IMR-90 (cell line): ENCODE data around the gene FRMD1. TPM values are rescaled to one million over a fixed set of nuclear protein-coding genes. Genes with fewer than 3 reads are reported as not detected.
A peak's percentile ranks its signal among the peaks of the same experiment; 100 is the strongest.

Experiments
- ATAC-seq: fragments of 200-7000 bp; cut with Tn5 transposase; 2 replicates; pipeline ENCODE4 v1.9.1; 2020; ENCODE audit warnings: low read depth, mild to moderate bottlenecking, moderate library complexity
- BruUV-seq: library from RNA; stranded (reverse); fragments of 400-500 nt; replicated peaks from 2 replicates; lab custom pipeline; 2021; lab: Mats Ljungman, UMichigan
- CTCF ChIA-PET: fragments of 300-600 bp; formaldehyde crosslinking; extraction: SDS; loops from one replicate; lab custom pipeline; 2021; ENCODE audit warnings: antibody characterized with exemption; lab: Yijun Ruan, JAX
- POLR2A ChIA-PET: fragments of 300-600 bp; sonication (Branson Sonifier 250); formaldehyde crosslinking; loops from one replicate; lab custom pipeline; 2022; ENCODE audit warnings: antibody characterized with exemption; ENCODE audit not compliant: unreplicated experiment; lab: Charles Lee
- DNase-seq: peaks from one replicate; pipeline ENCODE4 v3.0.0; 2013
- H2AFZ ChIP-seq: replicated peaks from 2 replicates; pipeline ENCODE3; 2013; ENCODE audit warnings: low read length, mild to moderate bottlenecking; ENCODE audit not compliant: poor library complexity
- H2AK5ac ChIP-seq: 2 replicates; pipeline ENCODE4 v1.6.1; 2013; ENCODE audit warnings: low read depth, low read length, inconsistent platforms
- H2AK9ac ChIP-seq: replicated peaks from 2 replicates; pipeline ENCODE3; 2013; ENCODE audit warnings: mild to moderate bottlenecking, low read depth, low read length, moderate library complexity; ENCODE audit not compliant: poor library complexity
- H2BK120ac ChIP-seq: 2 replicates; pipeline ENCODE4 v1.6.1; 2013; ENCODE audit warnings: low read depth, low read length, inconsistent platforms
- H2BK15ac ChIP-seq: 3 replicates; pipeline ENCODE4 v1.6.1; 2013; ENCODE audit warnings: low read depth, low read length, inconsistent platforms
- H2BK20ac ChIP-seq: 2 replicates; pipeline ENCODE4 v1.6.1; 2013; ENCODE audit warnings: low read depth, mild to moderate bottlenecking, inconsistent platforms, low read length, moderate library complexity
- H2BK5ac ChIP-seq: 2 replicates; pipeline ENCODE4 v1.6.1; 2013; ENCODE audit warnings: mild to moderate bottlenecking, low read depth, low read length, inconsistent platforms; ENCODE audit not compliant: poor library complexity, severe bottlenecking
- H3K14ac ChIP-seq: replicated peaks from 2 replicates; pipeline ENCODE4 v1.6.1; 2013; ENCODE audit warnings: low read depth, low read length, inconsistent platforms
- H3K18ac ChIP-seq: 2 replicates; pipeline ENCODE4 v1.6.1; 2013; ENCODE audit warnings: low read depth, low read length, control low read depth
- H3K23ac ChIP-seq: 2 replicates; pipeline ENCODE4 v1.6.1; 2013; ENCODE audit warnings: low read depth, low read length, inconsistent platforms
- H3K27ac ChIP-seq: 2 replicates; pipeline ENCODE4 v1.5.1; 2013; ENCODE audit warnings: mild to moderate bottlenecking, control low read depth, low read length; ENCODE audit not compliant: insufficient read depth
- H3K27me3 ChIP-seq: 2 replicates; pipeline ENCODE4 v1.6.1; 2013; ENCODE audit warnings: low read length; ENCODE audit not compliant: control insufficient read depth, insufficient read depth
- H3K36me3 ChIP-seq: 2 replicates; pipeline ENCODE4 v1.6.1; 2013; ENCODE audit warnings: low read length, mixed read lengths; ENCODE audit not compliant: control insufficient read depth, insufficient read depth
- H3K4ac ChIP-seq: 2 replicates; pipeline ENCODE4 v1.6.1; 2013; ENCODE audit warnings: low read depth, low read length, inconsistent platforms
- H3K4me1 ChIP-seq: 2 replicates; pipeline ENCODE4 v1.6.1; 2013; ENCODE audit warnings: low read length, mixed read lengths; ENCODE audit not compliant: control insufficient read depth, insufficient read depth
- H3K4me2 ChIP-seq: 2 replicates; pipeline ENCODE4 v1.6.1; 2013; ENCODE audit warnings: low read depth, mild to moderate bottlenecking, control low read depth, low read length, moderate library complexity
- H3K4me3 ChIP-seq: 2 replicates; pipeline ENCODE4 v1.5.1; 2013; ENCODE audit warnings: low read depth, mild to moderate bottlenecking, control low read depth, low read length, moderate library complexity; ENCODE audit not compliant: insufficient read depth
- H3K56ac ChIP-seq: 2 replicates; pipeline ENCODE4 v1.6.1; 2013; ENCODE audit warnings: low read length, inconsistent platforms; ENCODE audit not compliant: insufficient read depth; ENCODE audit errors: extremely low read depth
- H3K79me1 ChIP-seq, 2 experiments: 2 replicates each; pipeline ENCODE4 v1.6.1; 2013; ENCODE audit warnings: low read length in 2 of 2, inconsistent platforms in 1 of 2, low read depth in 1 of 2
- H3K9ac ChIP-seq: 2 replicates; pipeline ENCODE4 v1.6.1; 2013; ENCODE audit warnings: low read depth, low read length, control low read depth
- H3K9me1 ChIP-seq: 2 replicates; pipeline ENCODE4 v1.6.1; 2013; ENCODE audit warnings: low read length, inconsistent platforms; ENCODE audit not compliant: insufficient read depth
- H3K9me3 ChIP-seq: 2 replicates; pipeline ENCODE4 v1.6.1; 2013; ENCODE audit warnings: low read length; ENCODE audit not compliant: control insufficient read depth, insufficient read depth
- H4K20me1 ChIP-seq: 2 replicates; pipeline ENCODE4 v1.6.1; 2013; ENCODE audit warnings: low read length, inconsistent platforms; ENCODE audit not compliant: insufficient read depth
- H4K5ac ChIP-seq: 2 replicates; pipeline ENCODE4 v1.6.1; 2013; ENCODE audit warnings: mild to moderate bottlenecking, low read depth, low read length, control low read depth
- H4K8ac ChIP-seq, 2 experiments: 2 replicates each; pipeline ENCODE4 v1.6.1; 2013; ENCODE audit warnings: low read depth in 2 of 2, low read length in 2 of 2, control low read depth in 1 of 2, inconsistent platforms in 1 of 2
- H4K91ac ChIP-seq: 2 replicates; pipeline ENCODE4 v1.6.1; 2013; ENCODE audit warnings: low read depth, low read length, inconsistent platforms; ENCODE audit not compliant: insufficient read depth
- BHLHE40 ChIP-seq: fragments of 150-350 bp; IDR thresholded peaks from 2 replicates; pipeline ENCODE4 v1.6.1; 2016; ENCODE audit warnings: mild to moderate bottlenecking, low read depth, low read length
- CEBPB ChIP-seq: IDR thresholded peaks from 2 replicates; pipeline ENCODE4 v1.6.1; 2012; ENCODE audit warnings: low read depth, low read length, improper control_type of control experiment
- CHD1 ChIP-seq: IDR thresholded peaks from 2 replicates; pipeline ENCODE4 v1.6.1; 2012; ENCODE audit warnings: low read depth, low read length, improper control_type of control experiment
- FOS ChIP-seq: fragments of 150-350 bp; IDR thresholded peaks from 2 replicates; pipeline ENCODE4 v1.6.1; 2016; ENCODE audit warnings: low read depth, low read length
- MAFK ChIP-seq: IDR thresholded peaks from 2 replicates; pipeline ENCODE4 v1.6.1; 2012; ENCODE audit warnings: low read depth, low read length, improper control_type of control experiment
- MAZ ChIP-seq: IDR thresholded peaks from 2 replicates; pipeline ENCODE4 v1.6.1; 2012; ENCODE audit warnings: low read depth, mild to moderate bottlenecking, low read length, improper control_type of control experiment, moderate library complexity, borderline replicate concordance
- MXI1 ChIP-seq: IDR thresholded peaks from 2 replicates; pipeline ENCODE4 v1.6.1; 2012; ENCODE audit warnings: low read depth, mild to moderate bottlenecking, low read length, moderate library complexity, borderline replicate concordance
- NFE2L2 ChIP-seq: fragments of 150-350 bp; IDR thresholded peaks from 2 replicates; pipeline ENCODE4 v1.6.1; 2016; ENCODE audit warnings: low read depth, mild to moderate bottlenecking, low read length
- RAD21 ChIP-seq: IDR thresholded peaks from 2 replicates; pipeline ENCODE4 v1.6.1; 2012; ENCODE audit warnings: low read length, improper control_type of control experiment
- RCOR1 ChIP-seq: IDR thresholded peaks from 2 replicates; pipeline ENCODE4 v1.6.1; 2012; ENCODE audit warnings: mild to moderate bottlenecking, low read length, improper control_type of control experiment; ENCODE audit not compliant: insufficient replicate concordance
- RFX5 ChIP-seq: IDR thresholded peaks from 2 replicates; pipeline ENCODE4 v1.8.0; 2012; ENCODE audit warnings: low read depth, mild to moderate bottlenecking, low read length, moderate library complexity
- SMC3 ChIP-seq: fragments of 150-350 bp; IDR thresholded peaks from 2 replicates; pipeline ENCODE4 v1.6.1; 2016; ENCODE audit warnings: low read depth, mild to moderate bottlenecking, antibody characterized with exemption, low read length, moderate library complexity
- WGBS, 2 experiments: methylation state at CpG; one replicate each; pipeline versions ENCODE4 v1.1.5 to v1.1.7; 2013; ENCODE audit warnings: missing lambda C conversion rate in 2 of 2; ENCODE audit not compliant: insufficient read length in 1 of 2; ENCODE audit errors: extremely low coverage in 2 of 2; 5-methylcytosine and 5-hydroxymethylcytosine counted together
- dilution Hi-C: fragments of 300-500 bp; cut with HindIII; formaldehyde crosslinking; loops from one replicate; pipeline ENCODE4 v1.14.3; 2018; ENCODE audit warnings: low sequenced_read_pairs; ENCODE audit not compliant: unreplicated experiment
- in situ Hi-C: fragments of 300-500 bp; cut with MboI; formaldehyde crosslinking; loops from 3 replicates; pipeline ENCODE4 v1.14.3; 2019; ENCODE audit warnings: low sequenced_read_pairs, inconsistent platforms, mixed read lengths
- intact Hi-C: fragments of 100-400 bp; cut with micrococcal nuclease; formaldehyde crosslinking; loops from 2 replicates; pipeline ENCODE4 v1.10.0; 2022
- polyA plus RNA-seq, 3 experiments: library from polyadenylated mRNA; depleted of rRNA; stranded (reverse); fragments of >200 nt; gene quantifications; 2 replicates each; pipeline ENCODE4 v1.2.3, GENCODE V29; 2012; ENCODE audit warnings: low replicate concordance in 1 of 3
- total RNA-seq: library from RNA; depleted of rRNA; stranded (reverse); fragments of >200 nt; gene quantifications from 2 replicates; pipeline ENCODE4 v1.2.3, GENCODE V29; 2012
- TF ChIP-seq, protein P1 (sequence below): conservative IDR thresholded peaks from 2 replicates; pipeline ENCODE4 v1.5.1; 2012; ENCODE audit warnings: mild to moderate bottlenecking, low read depth, low read length, improper control_type of control experiment
- TF ChIP-seq, protein P2 (sequence below): fragments of 150-350 bp; IDR thresholded peaks from 2 replicates; pipeline ENCODE4 v1.6.1; 2016; ENCODE audit warnings: low read depth, mild to moderate bottlenecking, low read length, moderate library complexity, borderline replicate concordance

Gene FRMD1
- total and polyA plus RNA-seq, 2 of the 4 experiments (the other 2 are of a cell fraction) = not detected

DNA sequence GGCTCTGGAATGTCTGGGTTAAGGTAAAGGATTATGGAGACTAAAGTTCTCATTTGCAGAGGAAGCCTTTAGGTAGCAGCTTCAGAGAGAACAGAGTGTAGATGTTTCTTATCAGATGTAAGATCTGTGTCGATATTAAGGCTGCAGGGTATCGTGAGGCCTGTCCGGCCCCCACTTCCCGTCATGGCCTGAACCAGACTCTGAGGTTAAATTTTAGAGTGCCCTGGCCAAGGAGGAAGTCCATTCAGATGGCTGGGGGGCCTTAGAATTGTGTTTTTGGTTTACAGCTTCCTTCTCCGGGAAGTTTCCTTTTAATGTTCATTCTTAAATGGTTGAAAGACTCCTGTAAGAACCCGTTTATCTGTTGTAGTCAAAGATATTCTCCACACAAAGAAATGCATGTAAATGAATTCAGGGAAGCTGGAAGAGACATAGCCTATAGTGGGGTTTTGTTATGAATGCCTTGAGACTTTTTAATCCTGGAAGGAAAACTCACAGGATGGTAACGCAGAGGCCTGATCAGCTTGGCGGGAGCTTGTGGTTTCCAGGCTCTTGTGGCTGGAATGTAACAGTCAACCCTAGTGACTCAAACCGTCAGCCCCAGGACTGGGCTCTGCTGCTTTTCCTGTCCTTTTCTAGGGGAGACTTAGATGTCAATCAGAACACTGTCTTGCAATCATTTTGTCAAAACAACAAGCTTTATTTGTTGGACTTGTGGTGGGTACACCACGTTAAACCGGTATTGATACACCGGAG, 46.8 kb downstream of the FRMD1 start:
- Histone ChIP-seq H4K5ac (0 out of 2 replicates have a peak overlapping the region, but pooled peaks have one; percentile 13), H2AFZ (peak overlapping the region; percentile 75), H4K20me1 (no peaks in the 10 kb centered on the region), H2AK5ac (peak overlapping the region; percentile 66), H3K9me1 (peaks cover 14% of the 10 kb centered on the region), H3K79me1 (no peaks in the 10 kb centered on the region), H2BK15ac (peak overlapping the region; percentile 71; the same call in 2 of the 3 replicates), H3K18ac (peak overlapping the region; percentile 45; the same call in 1 of the 2 replicates), H4K8ac (peak overlapping the region; percentile 60 to 71), H3K9me3 (no peaks in the 10 kb centered on the region), H3K27me3 (no peaks in the 10 kb centered on the region), H3K36me3 (no peaks in the 10 kb centered on the region), H3K23ac (no peak overlapping the region; the same call in 1 of the 2 replicates), H3K4me2 (no peak overlapping the region), H3K4ac (peak overlapping the region; percentile 79; the same call in 1 of the 2 replicates), H3K27ac (peak overlapping the region; percentile 52), H2BK20ac (peak overlapping the region; percentile 75), H3K4me1 (peaks cover 15% of the 10 kb centered on the region), H3K4me3 (no peak overlapping the region), H4K91ac (peak overlapping the region; percentile 76), H2AK9ac (no peak overlapping the region), H3K56ac (peak overlapping the region; percentile 40), H3K9ac (peak overlapping the region; percentile 21; the same call in 1 of the 2 replicates), H2BK120ac (peak overlapping the region; percentile 64), H2BK5ac (peak overlapping the region; percentile 58), H3K14ac (peak overlapping the region; percentile 57)
- in situ Hi-C loops (no loop called here), dilution Hi-C loops (no loop called here), intact Hi-C loops (loop anchor here (10.0 kb wide), 2 partner anchors 77 to 207 kb away; partner anchors contain the start of gene AFDN)
- ATAC-seq (peak; percentile 76), DNase-seq (peak; percentile 86)
- WGBS, 2 experiments = 38% methylated on average over 4 of the region's 12 CpGs; no CpG with 5 or more reads in 1 of the 2 experiments
- no TSS peak for BruUV-seq
- CTCF ChIA-PET = interaction anchor here (0.6 to 1.3 kb wide), 7 partner anchors 9 to 124 kb away, joined by 3 to 4 read pairs (median 3); no protein-coding TSS in a partner anchor
- POLR2A ChIA-PET = no interaction called here
- TF ChIP-seq MAZ (0 out of 2 replicates have a peak, but pooled peaks have one; percentile 33), MXI1 (no peak), RAD21 (peak; percentile 50), SMC3 (peak; percentile 36; the same call in 1 of the 2 replicates), RCOR1 (no peak), CEBPB (no peak), CHD1 (no peak), FOS (peak; percentile 27; the same call in 1 of the 2 replicates), BHLHE40 (no peak), RFX5 (no peak), NFE2L2 (no peak), MAFK (no peak)
- TF ChIP-seq, protein P1, sequence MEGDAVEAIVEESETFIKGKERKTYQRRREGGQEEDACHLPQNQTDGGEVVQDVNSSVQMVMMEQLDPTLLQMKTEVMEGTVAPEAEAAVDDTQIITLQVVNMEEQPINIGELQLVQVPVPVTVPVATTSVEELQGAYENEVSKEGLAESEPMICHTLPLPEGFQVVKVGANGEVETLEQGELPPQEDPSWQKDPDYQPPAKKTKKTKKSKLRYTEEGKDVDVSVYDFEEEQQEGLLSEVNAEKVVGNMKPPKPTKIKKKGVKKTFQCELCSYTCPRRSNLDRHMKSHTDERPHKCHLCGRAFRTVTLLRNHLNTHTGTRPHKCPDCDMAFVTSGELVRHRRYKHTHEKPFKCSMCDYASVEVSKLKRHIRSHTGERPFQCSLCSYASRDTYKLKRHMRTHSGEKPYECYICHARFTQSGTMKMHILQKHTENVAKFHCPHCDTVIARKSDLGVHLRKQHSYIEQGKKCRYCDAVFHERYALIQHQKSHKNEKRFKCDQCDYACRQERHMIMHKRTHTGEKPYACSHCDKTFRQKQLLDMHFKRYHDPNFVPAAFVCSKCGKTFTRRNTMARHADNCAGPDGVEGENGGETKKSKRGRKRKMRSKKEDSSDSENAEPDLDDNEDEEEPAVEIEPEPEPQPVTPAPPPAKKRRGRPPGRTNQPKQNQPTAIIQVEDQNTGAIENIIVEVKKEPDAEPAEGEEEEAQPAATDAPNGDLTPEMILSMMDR = peak; percentile 63
- TF ChIP-seq, protein P2, sequence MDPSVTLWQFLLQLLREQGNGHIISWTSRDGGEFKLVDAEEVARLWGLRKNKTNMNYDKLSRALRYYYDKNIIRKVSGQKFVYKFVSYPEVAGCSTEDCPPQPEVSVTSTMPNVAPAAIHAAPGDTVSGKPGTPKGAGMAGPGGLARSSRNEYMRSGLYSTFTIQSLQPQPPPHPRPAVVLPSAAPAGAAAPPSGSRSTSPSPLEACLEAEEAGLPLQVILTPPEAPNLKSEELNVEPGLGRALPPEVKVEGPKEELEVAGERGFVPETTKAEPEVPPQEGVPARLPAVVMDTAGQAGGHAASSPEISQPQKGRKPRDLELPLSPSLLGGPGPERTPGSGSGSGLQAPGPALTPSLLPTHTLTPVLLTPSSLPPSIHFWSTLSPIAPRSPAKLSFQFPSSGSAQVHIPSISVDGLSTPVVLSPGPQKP = no peak
